NK-92 (cell line): Measurements from ENCODE around the gene RNF225.
"Not testable (repeated sequence)": the region's sequence is repeated elsewhere in the genome, so short reads cannot be mapped to it uniquely, and the experiment has no call there.

Source experiments
- DNase-seq: peaks from one replicate; lab custom pipeline; 2025; ENCODE audit not compliant: unreplicated experiment; lab: John Stamatoyannopoulos, UW

RNF225 gene

GRCh38 chr19:58386576-58387337, 8.7 kb upstream of the RNF225 start, which contains the start of gene RPS5:
Gene RPS5 (plus strand): TSS chr19:58387269. CDS start chr19:58388138, 869 bp downstream.
- DNase-seq = peak; percentile 77

DNA sequence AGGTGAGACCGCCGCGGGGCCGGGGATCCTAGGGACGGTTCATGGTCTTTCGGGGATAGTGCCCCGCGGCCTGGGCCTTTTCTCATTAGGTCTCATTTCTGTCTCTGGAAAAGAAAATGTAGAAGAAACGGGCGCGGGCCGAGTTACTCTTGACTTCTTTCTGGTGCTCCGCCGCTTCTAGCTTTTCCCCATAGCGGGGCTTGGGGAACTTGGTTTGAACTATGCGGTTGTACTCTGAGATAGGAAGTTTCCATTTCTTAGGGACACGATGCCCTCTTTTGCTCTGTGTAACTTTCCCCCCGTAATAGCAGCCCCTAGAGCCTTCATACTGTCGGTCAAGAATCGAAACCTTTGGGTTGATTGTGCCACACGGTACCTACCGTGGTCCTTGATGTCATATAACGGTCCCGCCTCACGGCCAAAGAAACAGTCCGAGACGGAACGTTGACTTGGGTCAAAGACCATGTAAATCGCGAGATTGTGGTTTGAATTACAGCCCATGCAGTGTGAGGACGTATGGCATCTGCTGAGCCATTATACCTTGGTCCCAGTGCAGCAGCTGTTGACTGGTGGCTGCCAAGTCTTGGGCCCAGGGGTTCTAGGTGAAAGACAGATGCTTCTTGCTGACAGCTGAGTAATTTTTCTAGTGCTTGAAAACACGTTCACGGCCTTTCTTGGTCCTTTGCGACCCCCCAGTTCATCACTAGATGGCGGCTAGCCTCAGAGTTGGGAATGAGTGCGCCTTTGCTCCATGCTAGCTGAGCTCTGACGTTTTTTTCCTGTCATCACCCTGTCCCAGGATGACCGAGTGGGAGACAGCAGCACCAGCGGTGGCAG, 7.9 kb upstream of the RNF225 start:
- DNase-seq = no peak

- no peak for DNase-seq
Measured at GRCh38 chr19:58388175-58388526, 7.3 kb upstream of the RNF225 start.

DNA sequence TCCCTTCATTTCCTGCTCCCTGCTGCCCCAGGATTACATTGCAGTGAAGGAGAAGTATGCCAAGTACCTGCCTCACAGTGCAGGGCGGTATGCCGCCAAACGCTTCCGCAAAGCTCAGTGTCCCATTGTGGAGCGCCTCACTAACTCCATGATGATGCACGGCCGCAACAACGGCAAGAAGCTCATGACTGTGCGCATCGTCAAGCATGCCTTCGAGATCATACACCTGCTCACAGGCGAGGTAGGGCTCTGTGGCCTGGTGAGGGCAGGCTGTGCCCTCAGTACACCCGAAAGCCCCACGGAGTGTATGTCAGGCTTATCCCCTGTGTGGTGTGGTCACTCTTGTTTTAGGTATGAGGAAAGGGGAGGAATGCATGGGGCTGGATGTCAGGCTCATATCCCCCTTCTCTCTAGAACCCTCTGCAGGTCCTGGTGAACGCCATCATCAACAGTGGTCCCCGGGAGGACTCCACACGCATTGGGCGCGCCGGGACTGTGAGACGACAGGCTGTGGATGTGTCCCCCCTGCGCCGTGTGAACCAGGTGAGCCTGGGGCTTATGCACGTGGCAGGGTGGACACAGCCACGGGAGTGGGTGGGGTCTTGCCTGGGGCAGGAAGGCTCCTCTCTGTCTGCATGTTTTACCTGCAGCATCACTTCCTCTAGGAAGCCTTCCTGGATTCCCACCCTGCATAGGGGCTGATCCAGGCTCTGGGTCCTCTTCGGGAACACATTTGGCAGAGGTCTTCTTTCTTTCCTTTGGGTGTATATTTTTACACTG, 2.3 kb upstream of the RNF225 start:
- DNase-seq = no peak

- DNase-seq = no peak
Measured at GRCh38 chr19:58393725-58394033, 1.8 kb upstream of the RNF225 start.

DNA sequence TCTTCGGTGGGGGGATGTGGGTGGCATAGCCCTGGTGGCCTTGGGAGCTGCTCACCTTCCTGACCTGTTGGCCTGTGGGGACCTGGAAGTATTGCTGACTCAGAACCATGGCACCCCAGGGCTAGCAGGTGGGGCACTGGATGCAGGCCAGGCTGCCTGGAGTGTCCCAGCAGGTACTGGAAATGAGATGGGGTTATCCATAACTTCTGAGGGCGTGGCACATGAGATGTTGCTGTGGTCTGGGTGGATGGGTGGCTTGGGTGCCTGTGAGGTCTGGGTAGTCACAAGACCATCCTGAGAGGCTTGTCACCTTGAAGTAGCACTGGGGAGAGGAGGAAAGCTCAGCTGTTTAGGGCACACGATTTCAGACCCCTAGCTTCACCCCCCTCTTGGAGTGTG, 636 bp upstream of the RNF225 start:
- no peak for DNase-seq

DNA sequence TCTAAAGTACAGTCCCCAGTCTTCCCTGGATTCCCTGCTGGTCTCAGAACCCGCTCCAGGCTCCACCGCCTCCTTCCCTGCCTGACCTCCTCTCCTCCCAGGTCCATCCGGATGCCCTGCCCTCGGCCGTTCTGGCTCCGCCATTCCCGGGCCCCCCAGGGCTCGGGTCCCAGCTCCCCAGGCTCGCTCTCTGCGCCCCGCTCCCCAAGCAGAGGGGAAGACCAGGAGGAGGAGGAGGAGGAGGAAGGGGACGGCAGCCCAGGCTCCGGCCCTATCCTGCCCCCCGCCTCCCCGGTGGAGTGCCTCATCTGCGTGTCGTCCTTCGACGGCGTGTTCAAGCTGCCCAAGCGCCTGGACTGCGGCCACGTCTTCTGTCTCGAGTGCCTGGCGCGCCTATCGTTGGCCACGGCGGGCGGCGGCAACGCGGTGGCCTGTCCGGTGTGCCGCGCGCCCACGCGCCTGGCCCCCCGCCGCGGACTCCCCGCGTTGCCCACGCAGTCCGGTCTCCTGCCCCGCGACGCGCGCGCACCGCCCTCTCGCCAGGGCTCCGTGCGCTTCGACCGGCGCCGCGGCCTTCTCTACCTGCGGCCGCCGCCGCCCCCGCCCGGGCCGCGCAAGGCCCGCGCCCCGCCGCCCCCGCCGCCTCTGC, 647 bp downstream of the RNF225 start:
- DNase-seq = no peak

GRCh38 chr19:58396691-58397532, 1.5 kb downstream of the RNF225 start:
- no peak for DNase-seq

DNA sequence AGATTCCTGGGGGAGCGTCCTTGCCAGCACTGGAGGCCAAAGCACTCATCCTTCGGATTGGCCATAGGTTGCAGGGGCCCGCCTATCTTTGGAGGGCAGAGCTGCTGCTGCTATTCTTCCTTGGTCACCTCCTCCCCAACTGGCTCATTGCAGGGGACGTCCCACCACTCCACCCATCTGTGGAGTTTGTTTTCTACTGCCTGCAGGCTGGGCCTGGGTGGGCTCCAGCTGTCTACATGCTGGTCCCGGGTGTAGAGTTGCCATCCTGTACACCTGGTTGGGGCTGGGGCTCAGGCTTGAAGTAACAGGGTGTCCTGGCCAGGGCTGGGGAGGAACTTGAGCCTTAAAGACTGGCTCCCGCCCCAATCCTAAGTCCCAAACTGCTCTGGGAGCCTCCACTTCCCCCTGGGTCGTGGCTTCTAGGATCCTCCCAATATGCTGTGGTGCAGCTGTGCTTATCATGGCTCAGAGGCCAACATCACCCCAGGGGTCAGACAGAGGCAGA, 2.1 kb downstream of the RNF225 start:
- DNase-seq = no peak

GRCh38 chr19:58398087-58398486, 2.6 kb downstream of the RNF225 start:
- DNase-seq = no peak

- DNase-seq = no peak
Measured at GRCh38 chr19:58398545-58398944, 3.1 kb downstream of the RNF225 start.

- no peak for DNase-seq
Measured at GRCh38 chr19:58399903-58400302, 4.4 kb downstream of the RNF225 start.

DNA sequence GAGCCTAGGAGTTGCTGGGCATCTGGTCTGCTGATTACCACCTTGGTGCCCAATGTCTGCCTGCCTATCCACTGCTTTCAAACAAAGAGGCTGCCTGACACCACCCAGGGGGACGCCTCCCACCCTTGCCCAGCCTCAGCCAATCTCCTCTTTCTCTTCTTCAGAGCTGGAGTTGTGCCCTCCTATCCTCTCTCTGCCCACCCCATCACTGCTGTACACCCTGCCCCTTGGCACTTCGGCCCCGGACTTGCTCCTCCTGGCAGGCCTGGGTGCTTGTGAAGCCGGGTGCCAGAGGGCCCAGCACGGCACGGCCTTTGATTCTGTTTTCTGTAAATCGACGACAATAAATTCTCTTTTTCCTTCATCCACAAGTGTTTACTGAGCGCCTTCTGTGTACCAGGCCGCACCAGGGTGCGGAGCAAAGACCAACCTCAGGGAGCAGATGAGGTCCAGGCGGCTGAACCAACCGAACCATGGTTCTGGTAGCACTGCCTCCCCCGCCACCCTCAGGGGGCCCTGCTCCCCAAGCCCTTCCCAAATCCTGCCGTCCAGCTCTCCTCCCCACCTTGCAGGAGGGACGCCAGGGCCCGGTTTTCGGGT, 5.0 kb downstream of the RNF225 start:
- no peak for DNase-seq

- DNase-seq = peak; percentile 94
Measured at GRCh38 chr19:58400916-58401839, 5.7 kb downstream of the RNF225 start.

- DNase-seq = no peak
Measured at GRCh38 chr19:58401840-58402421, 6.5 kb downstream of the RNF225 start.

- DNase-seq = not testable (repeated sequence)
Measured at GRCh38 chr19:58403920-58404478, 8.5 kb downstream of the RNF225 start.

DNA sequence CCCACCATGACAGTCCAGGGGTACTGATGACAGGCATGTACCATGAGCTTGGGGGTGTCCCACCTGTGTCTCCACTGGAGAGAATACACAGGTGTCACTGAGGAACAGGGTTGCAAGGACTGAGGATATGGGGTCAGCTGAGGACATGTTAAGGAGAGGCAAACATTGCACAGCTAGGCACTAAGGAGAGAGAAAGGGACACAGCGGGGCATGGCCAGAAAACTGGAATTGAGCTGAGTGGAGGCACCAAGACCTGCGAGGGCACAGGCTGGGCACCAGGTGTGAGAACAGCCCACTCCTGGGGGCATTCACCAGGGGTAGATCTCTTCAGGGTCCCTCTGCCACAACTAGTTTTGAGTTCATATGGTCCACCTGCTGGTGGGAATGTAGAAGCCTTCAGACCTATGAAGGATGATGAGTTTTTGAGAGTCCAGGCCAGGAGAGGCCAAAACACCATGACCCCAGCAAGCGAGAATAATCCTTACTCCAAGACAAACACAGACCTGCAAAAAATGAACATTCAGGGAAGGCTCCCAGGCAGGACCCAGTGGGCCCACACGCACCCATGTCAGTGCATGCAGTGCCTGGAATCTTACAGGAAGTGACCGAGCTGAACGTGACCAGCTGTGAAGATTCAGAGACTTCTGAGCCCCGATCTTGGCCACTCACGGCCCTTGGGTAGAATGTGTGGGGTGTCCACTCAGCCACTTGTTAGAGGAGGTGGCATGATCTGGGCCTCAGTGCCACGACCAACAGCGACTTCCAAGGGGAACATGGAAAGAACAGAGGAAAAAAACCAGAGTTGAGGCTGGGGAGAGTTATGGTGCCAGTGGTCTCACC, 11.6 kb downstream of the RNF225 start:
- no peak for DNase-seq
